HepG2 (cell line): ENCODE results near the gene NAIF1. TPM values are rescaled to one million over a fixed set of nuclear protein-coding genes. Genes with fewer than 3 reads are reported as not detected.

Experiments
- EP300 ChIP-seq, 3 experiments: sonication (generic) in 1 of 3; formaldehyde crosslinking in 1 of 3; IDR thresholded peaks; 2 replicates each; pipeline versions ENCODE4 v1.5.1 to v1.6.1; 2011 to 2020; ENCODE audit warnings: low read depth in 2 of 3, low read length in 2 of 3, borderline replicate concordance in 1 of 3, improper control_type of control experiment in 1 of 3, mild to moderate bottlenecking in 1 of 3, missing genetic modification reagents in 1 of 3, moderate library complexity in 1 of 3
- FIP1L1 ChIP-seq: fragments of 200-400 bp; formaldehyde crosslinking; IDR thresholded peaks from 2 replicates; pipeline ENCODE4 v1.6.1; 2018; ENCODE audit warnings: low read depth, mild to moderate bottlenecking, low read length, moderate library complexity, borderline replicate concordance; ENCODE audit not compliant: insufficient read depth
- FOSL1 ChIP-seq: sonication (generic); formaldehyde crosslinking; IDR thresholded peaks from 2 replicates; pipeline ENCODE4 v1.9.0; 2021; ENCODE audit warnings: missing genetic modification reagents, borderline replicate concordance
- MZF1 ChIP-seq: sonication (generic); formaldehyde crosslinking; IDR thresholded peaks from 2 replicates; pipeline ENCODE4 v1.8.1; 2023; ENCODE audit warnings: mild to moderate bottlenecking, missing genetic modification reagents, borderline replicate concordance
- NFKB2 ChIP-seq: sonication (generic); formaldehyde crosslinking; IDR thresholded peaks from 2 replicates; pipeline ENCODE4 v1.4.0; 2020; ENCODE audit warnings: missing genetic modification reagents, borderline replicate concordance
- PCBP2 ChIP-seq: fragments of 200-400 bp; formaldehyde crosslinking; optimal IDR thresholded peaks from 2 replicates; pipeline ENCODE3; 2018; ENCODE audit warnings: low read length, low read depth; ENCODE audit not compliant: poor library complexity, severe bottlenecking
- POLR2AphosphoS2 ChIP-seq: IDR thresholded peaks from 2 replicates; pipeline ENCODE4 v1.6.1; 2011; ENCODE audit warnings: low read depth, low read length, improper control_type of control experiment
- RAD51 ChIP-seq: fragments of 450-650 bp; IDR thresholded peaks from 2 replicates; pipeline ENCODE4 v1.6.1; 2016; ENCODE audit warnings: borderline replicate concordance
- SMYD3 ChIP-seq: sonication (generic); formaldehyde crosslinking; IDR thresholded peaks from 2 replicates; pipeline ENCODE4 v1.8.1; 2023; ENCODE audit warnings: mild to moderate bottlenecking, missing genetic modification reagents
- SRY ChIP-seq: sonication (generic); formaldehyde crosslinking; IDR thresholded peaks from 2 replicates; pipeline ENCODE4 v1.8.0; 2022; ENCODE audit warnings: mild to moderate bottlenecking, missing genetic modification reagents
- TBX2 ChIP-seq: sonication (generic); formaldehyde crosslinking; IDR thresholded peaks from 2 replicates; pipeline ENCODE4 v1.5.0; 2020; ENCODE audit warnings: missing genetic modification reagents, mild to moderate bottlenecking, borderline replicate concordance
- TOPORS ChIP-seq: sonication (generic); formaldehyde crosslinking; IDR thresholded peaks from 2 replicates; pipeline ENCODE4 v1.8.0; 2023; ENCODE audit warnings: mild to moderate bottlenecking, missing genetic modification reagents
- ZFP1 ChIP-seq: IDR thresholded peaks from 2 replicates; pipeline ENCODE4 v1.6.1; 2016
- ZNF30 ChIP-seq: sonication (generic); formaldehyde crosslinking; IDR thresholded peaks from 2 replicates; pipeline ENCODE4 v1.5.0; 2020; ENCODE audit warnings: mild to moderate bottlenecking, missing genetic modification reagents
- ZNF557 ChIP-seq: sonication (generic); formaldehyde crosslinking; IDR thresholded peaks from 2 replicates; pipeline ENCODE4 v1.4.0; 2020; ENCODE audit warnings: missing genetic modification reagents
- ZNF607 ChIP-seq: sonication (generic); formaldehyde crosslinking; IDR thresholded peaks from 2 replicates; pipeline ENCODE4 v1.5.1; 2020; ENCODE audit warnings: missing genetic modification reagents, mild to moderate bottlenecking, borderline replicate concordance
- ZNF737 ChIP-seq: sonication (generic); formaldehyde crosslinking; IDR thresholded peaks from 2 replicates; pipeline ENCODE4 v1.5.0; 2020; ENCODE audit warnings: missing genetic modification reagents, mild to moderate bottlenecking, borderline replicate concordance
- polyA plus RNA-seq, 8 experiments: library from polyadenylated mRNA; depleted of rRNA in 3 of 8; stranded (reverse) in 7 of 8; unstranded in 1 of 8; fragments of >200 nt; fragmentation: Illumina TruSeq in 4 of 8; extraction: Trizol in 4 of 8; gene quantifications; 2 replicates each; pipeline versions ENCODE4 v1.2.1 to v1.2.3, GENCODE V29; 2011 to 2016; ENCODE audit warnings: low read depth in 4 of 8, missing spikeins in 1 of 8, mixed read lengths in 1 of 8; ENCODE audit not compliant: insufficient read depth in 1 of 8
- total RNA-seq, 5 experiments: library from RNA; depleted of rRNA; stranded (reverse); fragments of >200 nt; fragmentation: Illumina TruSeq; extraction: Trizol; gene quantifications; 2 replicates each; pipeline ENCODE4 v1.2.3, GENCODE V29; 2016; ENCODE audit warnings: low read depth in 1 of 5
- TF ChIP-seq, protein P1 (sequence below): sonication (generic); formaldehyde crosslinking; IDR thresholded peaks from 2 replicates; pipeline ENCODE4 v1.5.1; 2020; ENCODE audit warnings: missing genetic modification reagents, mild to moderate bottlenecking, borderline replicate concordance
- TF ChIP-seq, protein P2 (sequence below): sonication (generic); formaldehyde crosslinking; IDR thresholded peaks from 2 replicates; pipeline ENCODE4 v1.5.0; 2020; ENCODE audit warnings: mild to moderate bottlenecking, missing genetic modification reagents
- TF ChIP-seq, protein P3 (sequence below), 2 experiments: IDR thresholded peaks; 2 replicates each; pipeline ENCODE4 v1.6.1; 2011 to 2012; ENCODE audit warnings: low read length in 2 of 2, borderline replicate concordance in 1 of 2, low read depth in 1 of 2, mild to moderate bottlenecking in 1 of 2, moderate library complexity in 1 of 2

Gene NAIF1
- total and polyA plus RNA-seq, 2 of the 13 experiments (the other 11 are each of a cell fraction or from before 2014, with no cell fraction given) = 6.0 to 6.9 TPM

DNA sequence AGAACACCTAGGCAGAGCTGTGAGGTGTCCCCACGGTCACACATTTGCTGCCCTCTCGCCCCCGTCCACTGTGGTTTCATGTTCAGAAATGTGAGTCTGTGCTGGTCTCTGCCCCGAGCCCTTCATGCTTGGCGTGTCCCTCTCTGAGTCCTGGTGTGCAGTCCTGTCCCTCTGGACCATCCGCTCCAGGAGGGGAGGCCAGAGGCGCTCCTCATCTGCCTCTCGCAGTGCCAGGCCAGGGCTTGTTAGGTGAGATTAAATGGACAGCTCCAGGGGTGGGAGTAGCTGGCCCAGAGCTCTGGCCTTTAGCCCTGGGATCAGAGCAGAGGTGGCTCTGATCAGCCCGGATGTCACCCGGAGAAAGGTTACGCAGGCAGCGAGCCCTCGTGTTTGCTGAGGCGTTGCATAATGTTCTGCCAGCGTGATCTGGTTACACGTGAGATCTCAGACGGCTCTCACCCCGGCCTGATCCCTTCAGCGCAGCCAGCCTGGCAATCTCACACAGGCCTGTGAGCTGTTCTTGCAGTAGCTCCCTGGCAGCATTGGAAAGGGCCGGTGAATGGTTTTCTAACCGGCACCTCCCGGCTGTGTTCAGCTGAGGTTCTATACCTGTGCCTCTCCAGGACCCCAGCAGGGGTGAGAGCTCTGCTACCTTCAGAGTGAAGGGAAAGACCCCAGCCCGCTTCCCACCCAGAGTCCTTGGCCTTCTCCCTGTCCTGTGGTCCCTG, 35.9 kb upstream of the NAIF1 start (continued):
- TF ChIP-seq, protein P1, sequence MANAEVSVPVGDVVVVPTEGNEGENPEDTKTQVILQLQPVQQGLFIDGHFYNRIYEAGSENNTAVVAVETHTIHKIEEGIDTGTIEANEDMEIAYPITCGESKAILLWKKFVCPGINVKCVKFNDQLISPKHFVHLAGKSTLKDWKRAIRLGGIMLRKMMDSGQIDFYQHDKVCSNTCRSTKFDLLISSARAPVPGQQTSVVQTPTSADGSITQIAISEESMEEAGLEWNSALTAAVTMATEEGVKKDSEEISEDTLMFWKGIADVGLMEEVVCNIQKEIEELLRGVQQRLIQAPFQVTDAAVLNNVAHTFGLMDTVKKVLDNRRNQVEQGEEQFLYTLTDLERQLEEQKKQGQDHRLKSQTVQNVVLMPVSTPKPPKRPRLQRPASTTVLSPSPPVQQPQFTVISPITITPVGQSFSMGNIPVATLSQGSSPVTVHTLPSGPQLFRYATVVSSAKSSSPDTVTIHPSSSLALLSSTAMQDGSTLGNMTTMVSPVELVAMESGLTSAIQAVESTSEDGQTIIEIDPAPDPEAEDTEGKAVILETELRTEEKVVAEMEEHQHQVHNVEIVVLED = peak; percentile 80; the same call in 1 of the 2 replicates
- TF ChIP-seq ZNF737 (no peak), ZNF30 (CRISPR knock-in tag) (0 out of 2 replicates have a peak, but pooled peaks have one; percentile 6), PCBP2 (no peak), FOSL1 (CRISPR knock-in tag) (peak; percentile 23; the same call in 1 of the 2 replicates), ZNF557 (no peak), ZNF607 (CRISPR knock-in tag) (peak; percentile 96), TOPORS (CRISPR knock-in tag) (peak; percentile 37; the same call in 1 of the 2 replicates), RAD51 (no peak), SMYD3 (CRISPR knock-in tag) (0 out of 2 replicates have a peak, but pooled peaks have one; percentile 38), FIP1L1 (peak; percentile 58; the same call in 1 of the 2 replicates), ZFP1 (CRISPR knock-in tag) (0 out of 2 replicates have a peak, but pooled peaks have one; percentile 37), SRY (peak; percentile 96; the same call in 1 of the 2 replicates), MZF1 (CRISPR knock-in tag) (peak; percentile 38; the same call in 1 of the 2 replicates), NFKB2 (CRISPR knock-in tag) (peak; percentile 63; the same call in 1 of the 2 replicates), POLR2AphosphoS2 (peak; percentile 48; the same call in 1 of the 2 replicates), EP300 (IDR thresholded peaks at IDR 0.05; ENCODE audit: low read depth in 2 of 2, low read length in 2 of 2) (peak; percentile 79 to 92), EP300 (CRISPR knock-in tag; IDR thresholded peaks at IDR 0.05; ENCODE audit: borderline replicate concordance) (peak; percentile 79), TBX2 (CRISPR knock-in tag) (peak; percentile 99)
- TF ChIP-seq, protein P2, sequence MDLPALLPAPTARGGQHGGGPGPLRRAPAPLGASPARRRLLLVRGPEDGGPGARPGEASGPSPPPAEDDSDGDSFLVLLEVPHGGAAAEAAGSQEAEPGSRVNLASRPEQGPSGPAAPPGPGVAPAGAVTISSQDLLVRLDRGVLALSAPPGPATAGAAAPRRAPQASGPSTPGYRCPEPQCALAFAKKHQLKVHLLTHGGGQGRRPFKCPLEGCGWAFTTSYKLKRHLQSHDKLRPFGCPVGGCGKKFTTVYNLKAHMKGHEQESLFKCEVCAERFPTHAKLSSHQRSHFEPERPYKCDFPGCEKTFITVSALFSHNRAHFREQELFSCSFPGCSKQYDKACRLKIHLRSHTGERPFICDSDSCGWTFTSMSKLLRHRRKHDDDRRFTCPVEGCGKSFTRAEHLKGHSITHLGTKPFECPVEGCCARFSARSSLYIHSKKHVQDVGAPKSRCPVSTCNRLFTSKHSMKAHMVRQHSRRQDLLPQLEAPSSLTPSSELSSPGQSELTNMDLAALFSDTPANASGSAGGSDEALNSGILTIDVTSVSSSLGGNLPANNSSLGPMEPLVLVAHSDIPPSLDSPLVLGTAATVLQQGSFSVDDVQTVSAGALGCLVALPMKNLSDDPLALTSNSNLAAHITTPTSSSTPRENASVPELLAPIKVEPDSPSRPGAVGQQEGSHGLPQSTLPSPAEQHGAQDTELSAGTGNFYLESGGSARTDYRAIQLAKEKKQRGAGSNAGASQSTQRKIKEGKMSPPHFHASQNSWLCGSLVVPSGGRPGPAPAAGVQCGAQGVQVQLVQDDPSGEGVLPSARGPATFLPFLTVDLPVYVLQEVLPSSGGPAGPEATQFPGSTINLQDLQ (CRISPR knock-in tag) = peak; percentile 77; the same call in 1 of the 2 replicates
- TF ChIP-seq, protein P3, sequence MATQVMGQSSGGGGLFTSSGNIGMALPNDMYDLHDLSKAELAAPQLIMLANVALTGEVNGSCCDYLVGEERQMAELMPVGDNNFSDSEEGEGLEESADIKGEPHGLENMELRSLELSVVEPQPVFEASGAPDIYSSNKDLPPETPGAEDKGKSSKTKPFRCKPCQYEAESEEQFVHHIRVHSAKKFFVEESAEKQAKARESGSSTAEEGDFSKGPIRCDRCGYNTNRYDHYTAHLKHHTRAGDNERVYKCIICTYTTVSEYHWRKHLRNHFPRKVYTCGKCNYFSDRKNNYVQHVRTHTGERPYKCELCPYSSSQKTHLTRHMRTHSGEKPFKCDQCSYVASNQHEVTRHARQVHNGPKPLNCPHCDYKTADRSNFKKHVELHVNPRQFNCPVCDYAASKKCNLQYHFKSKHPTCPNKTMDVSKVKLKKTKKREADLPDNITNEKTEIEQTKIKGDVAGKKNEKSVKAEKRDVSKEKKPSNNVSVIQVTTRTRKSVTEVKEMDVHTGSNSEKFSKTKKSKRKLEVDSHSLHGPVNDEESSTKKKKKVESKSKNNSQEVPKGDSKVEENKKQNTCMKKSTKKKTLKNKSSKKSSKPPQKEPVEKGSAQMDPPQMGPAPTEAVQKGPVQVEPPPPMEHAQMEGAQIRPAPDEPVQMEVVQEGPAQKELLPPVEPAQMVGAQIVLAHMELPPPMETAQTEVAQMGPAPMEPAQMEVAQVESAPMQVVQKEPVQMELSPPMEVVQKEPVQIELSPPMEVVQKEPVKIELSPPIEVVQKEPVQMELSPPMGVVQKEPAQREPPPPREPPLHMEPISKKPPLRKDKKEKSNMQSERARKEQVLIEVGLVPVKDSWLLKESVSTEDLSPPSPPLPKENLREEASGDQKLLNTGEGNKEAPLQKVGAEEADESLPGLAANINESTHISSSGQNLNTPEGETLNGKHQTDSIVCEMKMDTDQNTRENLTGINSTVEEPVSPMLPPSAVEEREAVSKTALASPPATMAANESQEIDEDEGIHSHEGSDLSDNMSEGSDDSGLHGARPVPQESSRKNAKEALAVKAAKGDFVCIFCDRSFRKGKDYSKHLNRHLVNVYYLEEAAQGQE (IDR thresholded peaks at IDR 0.05; ENCODE audit: borderline replicate concordance in 1 of 2, low read depth in 1 of 2, low read length in 2 of 2) = peak in 1 of 2 experiments; percentile 83; a peak in 2 of 4 replicates
